NB4 (cell line): Measurements from ENCODE around the gene DST.

Experiments used
- DNase-seq: peaks from one replicate; pipeline ENCODE4 v3.0.0; 2010; ENCODE audit warnings: low read depth
- H3K4me3 ChIP-seq: one replicate; pipeline ENCODE4 v1.5.1; 2011; ENCODE audit warnings: mild to moderate bottlenecking, low read depth, low read length, moderate library complexity
- MAX ChIP-seq: IDR thresholded peaks from 2 replicates; pipeline ENCODE4 v1.6.1; 2011; ENCODE audit warnings: low read depth, low read length
- MYC ChIP-seq: IDR thresholded peaks from 2 replicates; pipeline ENCODE4 v1.6.1; 2011; ENCODE audit warnings: low read depth, low read length
- POLR2A ChIP-seq: IDR thresholded peaks from 2 replicates; pipeline ENCODE4 v1.6.1; 2011; ENCODE audit warnings: mild to moderate bottlenecking; ENCODE audit not compliant: insufficient read length; ENCODE audit errors: extremely low read depth
- TF ChIP-seq, protein P1 (sequence below): IDR thresholded peaks from one replicate; pipeline ENCODE4 v1.5.1; 2012; ENCODE audit warnings: low read depth, low read length

DST gene

GRCh38 chr6:56647172-56647762 is 4.6 kb upstream of the DST start:
- H3K4me3 ChIP-seq, result no peak overlapping the region
- no peak for DNase-seq
- TF ChIP-seq POLR2A, result no peak
- TF ChIP-seq MYC, result no peak
- no peak for TF ChIP-seq MAX
- TF ChIP-seq, protein P1, sequence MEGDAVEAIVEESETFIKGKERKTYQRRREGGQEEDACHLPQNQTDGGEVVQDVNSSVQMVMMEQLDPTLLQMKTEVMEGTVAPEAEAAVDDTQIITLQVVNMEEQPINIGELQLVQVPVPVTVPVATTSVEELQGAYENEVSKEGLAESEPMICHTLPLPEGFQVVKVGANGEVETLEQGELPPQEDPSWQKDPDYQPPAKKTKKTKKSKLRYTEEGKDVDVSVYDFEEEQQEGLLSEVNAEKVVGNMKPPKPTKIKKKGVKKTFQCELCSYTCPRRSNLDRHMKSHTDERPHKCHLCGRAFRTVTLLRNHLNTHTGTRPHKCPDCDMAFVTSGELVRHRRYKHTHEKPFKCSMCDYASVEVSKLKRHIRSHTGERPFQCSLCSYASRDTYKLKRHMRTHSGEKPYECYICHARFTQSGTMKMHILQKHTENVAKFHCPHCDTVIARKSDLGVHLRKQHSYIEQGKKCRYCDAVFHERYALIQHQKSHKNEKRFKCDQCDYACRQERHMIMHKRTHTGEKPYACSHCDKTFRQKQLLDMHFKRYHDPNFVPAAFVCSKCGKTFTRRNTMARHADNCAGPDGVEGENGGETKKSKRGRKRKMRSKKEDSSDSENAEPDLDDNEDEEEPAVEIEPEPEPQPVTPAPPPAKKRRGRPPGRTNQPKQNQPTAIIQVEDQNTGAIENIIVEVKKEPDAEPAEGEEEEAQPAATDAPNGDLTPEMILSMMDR, result no peak

GRCh38 chr6:56644366-56644765 is 1.7 kb upstream of the DST start:
- no peak for TF ChIP-seq MAX
- TF ChIP-seq POLR2A, result no peak
- no peak for TF ChIP-seq MYC
- TF ChIP-seq, protein P1, result no peak
- DNase-seq, result no peak
- no peak overlapping the region for H3K4me3 ChIP-seq

DNA sequence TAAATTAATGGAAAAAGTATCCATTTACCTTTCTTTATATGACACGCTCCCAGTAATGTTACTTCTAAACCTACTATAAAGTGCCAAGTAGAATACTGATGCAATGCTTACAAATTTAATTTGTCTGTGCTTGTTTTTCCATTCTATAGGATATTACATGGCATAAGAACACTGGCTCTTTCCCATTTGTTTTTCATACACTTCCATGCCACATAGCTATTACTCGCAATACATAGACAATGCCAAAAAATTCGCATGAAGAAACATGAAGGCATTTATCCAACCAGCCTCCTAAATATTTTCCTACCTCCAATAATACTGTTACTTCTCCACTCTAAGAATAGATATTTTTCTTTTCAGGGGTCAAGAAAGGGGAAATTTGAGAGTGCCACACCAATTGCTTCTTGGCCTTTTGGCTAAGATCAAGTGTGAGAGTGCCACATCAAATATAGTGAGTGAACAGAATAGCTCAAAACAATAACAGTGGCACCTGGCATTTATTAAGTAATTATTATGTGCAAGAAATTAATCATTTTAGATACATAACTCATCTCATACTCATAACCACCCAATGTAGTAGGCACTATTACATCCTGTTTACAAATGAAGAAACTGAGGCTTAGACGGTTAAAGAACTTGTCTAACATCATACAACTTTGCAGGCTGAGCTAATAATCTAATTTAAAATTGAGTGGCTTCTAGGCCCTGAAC is 845 bp upstream of the DST start:
- no peak overlapping the region for H3K4me3 ChIP-seq
- no peak for TF ChIP-seq MAX
- TF ChIP-seq, protein P1, result no peak
- TF ChIP-seq POLR2A, result no peak
- no peak for DNase-seq

DNA sequence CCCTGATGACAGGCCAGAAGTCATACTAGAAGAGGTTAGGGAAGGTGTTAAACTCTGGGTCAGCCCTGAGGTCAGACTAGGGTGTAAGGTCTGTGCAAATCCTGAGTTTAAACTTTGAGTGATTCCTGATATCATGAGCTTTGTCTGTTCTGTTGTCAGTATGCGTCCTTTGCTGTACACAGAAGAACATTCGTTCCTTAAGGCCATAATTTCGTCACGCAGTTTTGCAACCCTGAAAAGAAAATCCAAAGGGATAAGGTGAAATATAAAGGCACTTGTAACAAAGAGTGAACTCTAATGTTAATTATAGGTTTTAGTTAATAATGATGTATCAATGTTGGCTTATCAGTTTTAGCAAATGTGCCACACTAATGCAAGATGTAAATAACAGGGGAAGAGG is 2.3 kb downstream of the DST start:
- TF ChIP-seq MYC (no peak), POLR2A (no peak), MAX (no peak)
- TF ChIP-seq, protein P1, result no peak
- H3K4me3 ChIP-seq, result no peak overlapping the region
- no peak for DNase-seq

DNA sequence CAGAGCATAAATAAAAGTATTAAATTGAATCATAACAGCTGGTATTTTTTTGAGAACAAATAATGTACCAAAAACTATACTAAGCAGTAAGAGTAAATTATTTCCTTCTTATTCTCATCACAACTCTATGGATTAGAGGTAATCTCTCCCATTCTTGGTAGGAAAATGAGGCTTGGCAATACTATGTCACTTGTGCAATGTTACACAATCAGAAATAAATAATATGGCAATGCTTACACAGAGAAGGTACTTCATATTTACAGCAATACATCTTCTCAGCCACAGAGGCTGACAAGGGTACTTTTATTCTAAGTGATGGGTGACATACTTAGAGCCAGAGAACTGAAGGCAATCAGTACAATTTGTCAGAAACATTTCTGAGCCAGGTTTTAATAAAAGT is 3.9 kb downstream of the DST start:
- H3K4me3 ChIP-seq, result no peak overlapping the region
- DNase-seq, result no peak
- TF ChIP-seq POLR2A (no peak), MAX (no peak), MYC (no peak)
- TF ChIP-seq, protein P1, result no peak
